DND-41 (cell line): ENCODE data around the gene GTF2A1L.

Source experiments
- ATAC-seq: fragments of 200-7000 bp; cut with Tn5 transposase; 3 replicates; pipeline ENCODE4 v1.9.1; 2021; ENCODE audit warnings: low read depth; ENCODE audit not compliant: insufficient read depth
- DNase-seq: peaks from one replicate; pipeline ENCODE4 v3.0.0-alpha.2; 2020
- H2AFZ ChIP-seq: 2 replicates; pipeline ENCODE4 v1.6.0; 2012; ENCODE audit warnings: low read depth, low read length
- H3K27ac ChIP-seq: 2 replicates; pipeline ENCODE4 v1.5.1; 2012; ENCODE audit warnings: low read length, inconsistent platforms
- H3K27me3 ChIP-seq: fragments of 200-600 bp; sonication (generic); 2 replicates; pipeline ENCODE4 v1.6.0; 2012; ENCODE audit warnings: low read length, mild to moderate bottlenecking, inconsistent platforms; ENCODE audit not compliant: insufficient read depth, poor library complexity
- H3K36me3 ChIP-seq: 2 replicates; pipeline ENCODE4 v1.5.1; 2012; ENCODE audit warnings: low read length, inconsistent platforms; ENCODE audit not compliant: insufficient read depth
- H3K4me1 ChIP-seq: 2 replicates; pipeline ENCODE4 v1.5.1; 2012; ENCODE audit warnings: mild to moderate bottlenecking, low read length; ENCODE audit not compliant: insufficient read depth
- H3K4me2 ChIP-seq: 2 replicates; pipeline ENCODE4 v1.6.0; 2012; ENCODE audit warnings: mild to moderate bottlenecking, moderate library complexity, low read length, inconsistent platforms; ENCODE audit not compliant: insufficient read depth
- H3K4me3 ChIP-seq, 2 experiments: fragments of 200-600 bp in 1 of 2; shearing (Covaris generic) in 1 of 2; 2 replicates each; pipeline ENCODE4 v1.5.1; 2012 to 2016; ENCODE audit warnings: inconsistent platforms in 2 of 2, low read length in 2 of 2, mild to moderate bottlenecking in 2 of 2, low read depth in 1 of 2, moderate library complexity in 1 of 2
- H3K79me2 ChIP-seq: 2 replicates; pipeline ENCODE4 v1.6.0; 2012; ENCODE audit warnings: low read length, inconsistent platforms; ENCODE audit not compliant: insufficient read depth
- H3K9ac ChIP-seq: 2 replicates; pipeline ENCODE4 v1.6.0; 2012; ENCODE audit warnings: low read depth, mild to moderate bottlenecking, inconsistent platforms, low read length, moderate library complexity
- H3K9me3 ChIP-seq: 2 replicates; pipeline ENCODE4 v1.5.1; 2012; ENCODE audit warnings: low read length, moderate library complexity, mild to moderate bottlenecking, inconsistent platforms; ENCODE audit not compliant: insufficient read depth, severe bottlenecking
- H4K20me1 ChIP-seq: 2 replicates; pipeline ENCODE4 v1.6.0; 2012; ENCODE audit warnings: low read length; ENCODE audit not compliant: insufficient read depth
- EZH2 ChIP-seq: IDR thresholded peaks from 3 replicates; pipeline ENCODE4 v1.6.1; 2012; ENCODE audit warnings: borderline replicate concordance, low read depth, mild to moderate bottlenecking, moderate library complexity, low read length, inconsistent platforms; ENCODE audit not compliant: severe bottlenecking
- TF ChIP-seq, protein P1 (sequence below): IDR thresholded peaks from 2 replicates; pipeline ENCODE4 v1.5.1; 2012; ENCODE audit warnings: borderline replicate concordance, low read length, moderate library complexity, mild to moderate bottlenecking; ENCODE audit not compliant: poor library complexity, severe bottlenecking; ENCODE audit errors: extremely low read depth

GTF2A1L gene

DNA sequence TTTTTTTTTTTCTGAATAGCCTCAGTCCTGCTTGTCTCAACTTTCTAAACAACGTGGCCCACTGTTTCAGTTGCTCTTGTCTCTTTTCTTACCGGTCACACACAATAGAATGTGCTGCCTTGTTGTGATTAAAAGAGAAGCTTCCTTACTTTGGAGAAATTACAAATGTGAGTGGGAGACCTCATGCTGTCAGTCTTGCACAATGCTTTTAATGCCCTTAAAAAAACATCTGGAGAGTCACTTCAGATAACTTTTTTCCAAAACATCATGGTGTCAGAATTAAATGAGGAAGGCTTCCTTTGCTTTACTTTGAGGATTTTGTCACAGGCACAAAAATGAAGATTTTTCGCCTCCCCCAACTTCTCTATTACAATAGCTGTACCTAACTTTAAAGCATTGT is 100.2 kb downstream of the GTF2A1L start:
- Histone ChIP-seq H3K9me3 (no peaks in the 10 kb centered on the region), H3K4me2 (no peak overlapping the region), H3K27ac (no peak overlapping the region), H3K27me3 (peaks cover 4% of the 10 kb centered on the region), H2AFZ (no peak overlapping the region), H4K20me1 (no peaks in the 10 kb centered on the region), H3K79me2 (no peaks in the 10 kb centered on the region), H3K36me3 (no peaks in the 10 kb centered on the region), H3K4me3 (no peak overlapping the region), H3K9ac (no peak overlapping the region), H3K4me1 (no peaks in the 10 kb centered on the region)
- ATAC-seq, result no peak
- DNase-seq, result no peak
- no peak for TF ChIP-seq EZH2
- TF ChIP-seq, protein P1, sequence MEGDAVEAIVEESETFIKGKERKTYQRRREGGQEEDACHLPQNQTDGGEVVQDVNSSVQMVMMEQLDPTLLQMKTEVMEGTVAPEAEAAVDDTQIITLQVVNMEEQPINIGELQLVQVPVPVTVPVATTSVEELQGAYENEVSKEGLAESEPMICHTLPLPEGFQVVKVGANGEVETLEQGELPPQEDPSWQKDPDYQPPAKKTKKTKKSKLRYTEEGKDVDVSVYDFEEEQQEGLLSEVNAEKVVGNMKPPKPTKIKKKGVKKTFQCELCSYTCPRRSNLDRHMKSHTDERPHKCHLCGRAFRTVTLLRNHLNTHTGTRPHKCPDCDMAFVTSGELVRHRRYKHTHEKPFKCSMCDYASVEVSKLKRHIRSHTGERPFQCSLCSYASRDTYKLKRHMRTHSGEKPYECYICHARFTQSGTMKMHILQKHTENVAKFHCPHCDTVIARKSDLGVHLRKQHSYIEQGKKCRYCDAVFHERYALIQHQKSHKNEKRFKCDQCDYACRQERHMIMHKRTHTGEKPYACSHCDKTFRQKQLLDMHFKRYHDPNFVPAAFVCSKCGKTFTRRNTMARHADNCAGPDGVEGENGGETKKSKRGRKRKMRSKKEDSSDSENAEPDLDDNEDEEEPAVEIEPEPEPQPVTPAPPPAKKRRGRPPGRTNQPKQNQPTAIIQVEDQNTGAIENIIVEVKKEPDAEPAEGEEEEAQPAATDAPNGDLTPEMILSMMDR, result no peak

DNA sequence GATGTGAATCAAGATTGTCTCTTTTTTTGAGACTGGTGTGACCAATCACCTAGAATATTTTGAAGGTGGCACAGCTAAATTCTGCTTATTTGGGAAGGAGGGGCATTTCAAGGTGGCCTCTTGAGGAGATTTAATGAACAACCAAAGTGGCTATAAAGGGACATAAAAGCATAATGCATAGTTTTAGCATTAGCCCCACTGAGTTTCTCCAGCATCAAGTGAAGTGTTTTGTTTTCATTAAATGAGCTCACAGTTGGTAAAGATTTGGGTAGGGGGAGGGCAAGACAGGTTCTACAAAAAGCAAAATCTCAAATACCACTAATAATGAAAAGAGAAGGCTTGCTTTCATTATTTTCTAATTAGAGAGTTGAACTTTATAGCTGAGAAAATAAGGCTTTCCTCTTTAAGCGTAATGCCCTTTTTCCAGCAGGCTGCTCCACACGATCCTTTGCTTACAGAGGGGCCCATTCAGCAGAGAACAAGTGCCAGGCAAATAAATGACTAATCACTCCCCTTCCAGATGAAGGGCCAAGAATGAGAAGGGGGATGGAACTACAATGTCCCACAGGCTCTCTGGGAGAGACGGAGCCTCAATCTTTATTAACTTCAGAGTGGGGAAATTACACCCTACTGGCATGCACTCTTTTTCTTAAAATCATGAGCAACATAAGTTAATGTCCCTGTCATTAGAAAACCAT is 102.0 kb downstream of the GTF2A1L start:
- Histone ChIP-seq H3K9me3 (no peaks in the 10 kb centered on the region), H3K4me2 (no peak overlapping the region), H4K20me1 (no peaks in the 10 kb centered on the region), H3K36me3 (no peaks in the 10 kb centered on the region), H3K9ac (no peak overlapping the region), H3K27ac (no peak overlapping the region), H3K4me3 (no peak overlapping the region), H3K27me3 (no peaks in the 10 kb centered on the region), H3K4me1 (no peaks in the 10 kb centered on the region), H3K79me2 (no peaks in the 10 kb centered on the region), H2AFZ (no peak overlapping the region)
- TF ChIP-seq EZH2, result no peak
- TF ChIP-seq, protein P1, result no peak
- DNase-seq (no peak), ATAC-seq (no peak)

DNA sequence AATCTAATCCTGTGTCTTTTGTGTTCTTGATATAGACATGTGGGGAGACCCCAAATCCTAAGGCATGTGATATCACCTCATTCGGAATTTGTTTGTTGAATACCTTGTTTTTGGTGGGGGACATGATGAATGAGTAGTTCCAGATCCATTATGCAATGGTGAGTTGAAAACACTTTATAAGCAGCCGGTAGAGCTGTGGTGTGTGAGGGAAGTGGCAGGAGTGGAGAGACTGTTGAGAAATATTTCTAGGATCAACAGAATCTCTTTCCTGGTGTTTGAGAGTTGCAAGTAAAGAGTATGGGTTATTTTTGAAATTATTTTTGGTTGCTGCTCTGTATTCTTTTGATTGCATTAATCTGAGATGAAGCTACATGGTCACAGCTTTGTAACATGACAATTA is 103.5 kb downstream of the GTF2A1L start:
- H3K27ac ChIP-seq, result no peak overlapping the region
- H3K4me3 ChIP-seq, result no peak overlapping the region
- H3K9me3 ChIP-seq, result no peaks in the 10 kb centered on the region
- ATAC-seq (no peak), DNase-seq (no peak)
- TF ChIP-seq EZH2, result no peak
- TF ChIP-seq, protein P1, result no peak
- peaks cover 3% of the 10 kb centered on the region for H3K27me3 ChIP-seq
- H3K4me1 ChIP-seq, result no peaks in the 10 kb centered on the region
- H4K20me1 ChIP-seq, result no peaks in the 10 kb centered on the region
- H3K79me2 ChIP-seq, result no peaks in the 10 kb centered on the region
- no peak overlapping the region for H2AFZ ChIP-seq
- H3K9ac ChIP-seq, result no peak overlapping the region
- H3K36me3 ChIP-seq, result no peaks in the 10 kb centered on the region
- H3K4me2 ChIP-seq, result no peak overlapping the region
